HG03280 (cell line): ENCODE results near the gene DOCK6.

Source experiments
- ATAC-seq: cut with Tn5 transposase; IDR thresholded peaks from one replicate; pipeline ENCODE4 v1.9.1; 2021; ENCODE audit warnings: mild to moderate bottlenecking, moderate library complexity; ENCODE audit not compliant: unreplicated experiment

The DOCK6 gene

GRCh38 chr19:11279505-11280236 lies 17.3 kb upstream of the DOCK6 start:
- no peak for ATAC-seq

GRCh38 chr19:11278670-11279069 lies 16.3 kb upstream of the DOCK6 start:
- ATAC-seq = no peak

GRCh38 chr19:11274533-11275086 lies 12.3 kb upstream of the DOCK6 start:
- no peak for ATAC-seq

GRCh38 chr19:11273989-11274388 lies 11.7 kb upstream of the DOCK6 start:
- no peak for ATAC-seq

- no peak for ATAC-seq
These were observed 11.0 kb upstream of the DOCK6 start for GRCh38 chr19:11273296-11273695.

GRCh38 chr19:11269408-11269807 lies 7.1 kb upstream of the DOCK6 start:
- no peak for ATAC-seq

- no peak for ATAC-seq
These were observed 6.5 kb upstream of the DOCK6 start for GRCh38 chr19:11268783-11269267.

GRCh38 chr19:11267316-11268085 lies 5.2 kb upstream of the DOCK6 start:
- ATAC-seq = no peak

GRCh38 chr19:11265785-11266236 lies 3.5 kb upstream of the DOCK6 start:
- no peak for ATAC-seq

- ATAC-seq = no peak
These were observed 3.0 kb upstream of the DOCK6 start for GRCh38 chr19:11265177-11265784.

GRCh38 chr19:11264452-11265176 lies 2.3 kb upstream of the DOCK6 start:
- ATAC-seq = no peak

- ATAC-seq = no peak
These were observed 1.4 kb upstream of the DOCK6 start for GRCh38 chr19:11263726-11264125.

GRCh38 chr19:11261431-11261970 lies 823 bp downstream of the DOCK6 start:
- no peak for ATAC-seq

GRCh38 chr19:11260996-11261395 lies 1.3 kb downstream of the DOCK6 start:
- no peak for ATAC-seq

GRCh38 chr19:11257846-11258380 lies 4.4 kb downstream of the DOCK6 start:
- no peak for ATAC-seq

GRCh38 chr19:11256189-11256588 lies 6.1 kb downstream of the DOCK6 start:
- no peak for ATAC-seq

- ATAC-seq = no peak
These were observed 7.7 kb downstream of the DOCK6 start for GRCh38 chr19:11254666-11255065.

- no peak for ATAC-seq
These were observed 9.5 kb downstream of the DOCK6 start for GRCh38 chr19:11252665-11253355.

- no peak for ATAC-seq
These were observed 10.5 kb downstream of the DOCK6 start for GRCh38 chr19:11251650-11252314.
